ENCODE results near the gene CMBL.
"Not testable (repeated sequence)": the region's sequence is repeated elsewhere in the genome, so short reads cannot be mapped to it uniquely, and the experiment has no call there.

CMBL gene

DNA sequence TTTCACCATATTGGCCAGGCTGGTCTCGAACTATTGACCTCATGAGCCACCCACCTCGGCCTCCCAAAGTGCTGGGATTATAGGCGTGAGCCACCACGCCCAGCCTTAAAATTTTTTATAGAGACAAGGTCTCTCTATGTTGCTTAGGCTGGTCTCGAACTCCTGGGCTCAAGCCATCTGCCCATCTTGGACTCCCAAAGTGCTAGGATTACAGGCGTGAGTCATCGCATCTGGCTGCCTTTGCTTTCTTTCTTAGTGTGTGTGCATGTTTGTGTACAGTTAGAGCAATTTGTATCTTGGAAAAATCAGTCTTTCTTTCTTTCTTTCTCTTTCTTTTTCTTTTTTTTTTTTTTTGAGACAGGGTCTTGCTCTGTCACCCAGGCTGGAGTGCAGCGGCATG, 22.3 kb downstream of the CMBL start:
- not testable (repeated sequence) for H3K9me3 Mint-ChIP-seq, H3K27ac Mint-ChIP-seq, H3K27me3 Mint-ChIP-seq, H3K4me3 Mint-ChIP-seq, ATAC-seq, DNase-seq
- peaks cover 12% of the 10 kb centered on the region for H3K4me1 Mint-ChIP-seq

DNA sequence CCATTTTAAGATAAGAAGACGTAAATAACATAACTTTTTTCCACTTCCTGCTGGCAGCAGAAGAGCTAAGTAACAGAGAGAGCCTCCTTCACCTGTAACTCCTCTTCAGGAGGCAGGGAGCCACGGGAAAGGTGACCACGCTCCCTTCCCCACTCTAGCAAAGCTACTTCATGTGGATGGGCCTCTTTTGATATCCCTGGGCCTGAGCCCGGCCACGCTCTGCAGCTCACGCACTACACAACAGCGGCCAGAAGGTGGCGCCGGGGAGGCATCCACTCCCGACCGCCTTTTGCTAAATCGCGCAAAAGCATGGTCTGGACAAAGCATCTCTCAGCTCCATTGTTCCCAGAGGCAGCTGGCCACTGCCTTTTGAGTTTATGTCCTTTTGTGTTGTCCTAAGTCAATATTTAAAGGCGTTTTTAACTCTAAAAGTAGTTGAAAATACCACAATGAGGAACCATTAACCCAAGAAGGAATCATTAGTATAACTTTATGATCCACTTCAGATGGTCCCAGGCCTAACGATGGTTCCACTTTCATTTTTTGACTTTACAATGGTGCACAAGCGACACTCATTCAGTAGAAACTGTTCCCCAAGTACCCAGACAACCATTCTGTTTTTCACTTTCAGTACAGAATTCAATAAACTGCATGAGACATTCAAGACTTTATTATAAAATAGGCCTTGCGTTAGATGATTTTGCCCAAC, 23.6 kb downstream of the CMBL start:
- ATAC-seq (peak; percentile 96), DNase-seq (peak; percentile 74 to 77)
- Mint-ChIP-seq H3K4me3 (no peak overlapping the region), H3K27ac (peak overlapping the region in 1 of 2 donors; percentile 78), H3K27me3 (no peaks in the 10 kb centered on the region), H3K4me1 (peaks cover 12% of the 10 kb centered on the region), H3K9me3 (no peaks in the 10 kb centered on the region)

DNA sequence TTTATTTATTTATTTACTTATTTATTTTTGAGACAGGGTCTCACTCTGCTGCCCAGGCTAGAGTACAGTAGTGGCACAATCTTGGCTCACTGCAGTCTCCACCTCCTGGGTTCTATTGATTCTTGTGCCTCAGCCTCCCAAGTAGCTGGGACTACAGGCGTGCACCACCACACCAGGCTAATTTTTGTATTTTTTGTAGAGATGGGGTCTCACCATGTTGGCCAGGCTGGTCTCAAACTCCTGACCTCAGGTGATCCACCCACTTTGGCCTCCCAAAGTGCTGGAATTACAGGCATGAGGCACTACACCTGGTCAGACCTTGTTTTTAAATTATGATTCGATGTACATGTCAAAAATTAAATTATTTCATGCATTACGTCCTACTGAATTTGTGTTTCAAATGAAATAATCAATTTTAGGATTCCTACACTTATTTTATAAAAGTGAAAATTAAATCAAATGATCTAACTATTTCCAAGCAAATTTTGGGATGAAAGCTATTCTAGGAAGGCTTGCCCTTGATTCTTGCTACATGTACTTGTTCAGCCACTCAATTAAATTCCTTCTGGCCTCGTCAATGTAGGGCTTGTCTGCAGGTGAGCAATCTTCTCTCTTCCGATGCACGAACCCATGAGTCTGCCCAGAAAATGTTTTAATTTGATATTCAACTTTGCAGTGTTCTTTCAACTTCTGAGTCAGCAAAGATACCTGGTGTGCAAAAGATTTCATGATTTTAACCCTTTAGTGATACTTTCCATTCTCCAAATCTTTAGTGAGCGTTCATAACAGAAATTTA, 27.6 kb downstream of the CMBL start:
- H3K27me3 Mint-ChIP-seq, result peaks cover 8% of the 10 kb centered on the region
- ATAC-seq, result no peak
- H3K9me3 Mint-ChIP-seq, result no peaks in the 10 kb centered on the region
- H3K4me1 Mint-ChIP-seq, result peaks cover 14% of the 10 kb centered on the region
- H3K4me3 Mint-ChIP-seq, result no peak overlapping the region
- H3K27ac Mint-ChIP-seq, result no peak overlapping the region
- no peak for DNase-seq

DNA sequence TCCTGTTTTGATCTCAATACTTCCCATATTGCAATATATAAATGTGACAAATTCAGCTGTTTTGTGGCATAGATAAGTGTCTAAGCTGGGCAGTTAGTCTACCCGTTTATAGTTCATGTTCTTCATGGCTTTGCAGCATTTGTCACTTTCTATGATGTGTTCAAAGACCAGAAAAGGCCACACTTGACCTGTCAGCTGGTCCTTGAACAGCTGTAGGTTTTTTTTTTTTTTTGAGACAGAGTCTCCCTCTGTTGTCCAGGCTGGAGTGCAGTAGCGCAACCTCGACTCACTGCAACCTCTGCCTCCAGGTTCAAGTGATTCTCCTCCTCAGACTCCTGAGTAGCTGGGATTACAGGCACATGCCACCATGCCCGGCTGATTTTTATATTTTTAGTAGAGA, 28.4 kb downstream of the CMBL start:
- H3K4me3 Mint-ChIP-seq, result no peak overlapping the region
- H3K27me3 Mint-ChIP-seq, result peaks cover 8% of the 10 kb centered on the region
- no peak for ATAC-seq
- H3K4me1 Mint-ChIP-seq, result peaks cover 22% of the 10 kb centered on the region
- no peak for DNase-seq
- H3K27ac Mint-ChIP-seq, result no peak overlapping the region
- H3K9me3 Mint-ChIP-seq, result peaks cover 0 to 4% of the 10 kb centered on the region in 2 donors

DNA sequence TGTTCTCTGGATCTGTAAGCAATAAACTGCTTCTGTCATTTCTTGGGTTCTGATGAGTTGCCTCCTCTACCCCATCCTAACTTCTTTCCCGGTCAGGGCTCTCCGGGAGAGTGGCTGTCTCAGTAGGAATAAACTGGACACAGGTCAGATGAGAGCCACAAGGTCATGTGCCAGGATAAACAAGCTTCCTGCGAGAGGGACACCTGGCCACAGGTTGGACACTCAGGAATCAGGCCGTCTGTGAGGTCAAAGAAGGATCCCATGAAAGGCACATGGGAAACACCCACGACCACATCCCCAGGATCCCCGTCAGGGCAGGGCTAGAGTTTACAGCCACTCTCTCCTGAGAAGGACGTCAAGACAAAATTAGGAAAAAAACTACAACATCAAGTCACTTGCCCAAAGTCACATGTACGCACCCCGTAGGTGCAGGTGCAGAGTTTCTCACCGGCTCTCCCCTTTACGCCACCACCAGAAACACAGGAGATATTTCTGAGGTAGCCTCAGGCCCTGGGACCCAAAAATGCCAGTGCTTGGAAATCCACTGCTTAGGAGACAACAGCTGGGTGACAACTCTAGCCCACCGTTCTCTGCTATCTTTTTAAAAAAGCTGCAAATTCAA, 28.9 kb downstream of the CMBL start:
- Mint-ChIP-seq H3K4me3 (no peak overlapping the region), H3K27me3 (peaks cover 8% of the 10 kb centered on the region), H3K9me3 (peaks cover 0 to 10% of the 10 kb centered on the region in 2 donors), H3K4me1 (peaks cover 25% of the 10 kb centered on the region), H3K27ac (no peak overlapping the region)
- ATAC-seq (no peak), DNase-seq (no peak)

DNA sequence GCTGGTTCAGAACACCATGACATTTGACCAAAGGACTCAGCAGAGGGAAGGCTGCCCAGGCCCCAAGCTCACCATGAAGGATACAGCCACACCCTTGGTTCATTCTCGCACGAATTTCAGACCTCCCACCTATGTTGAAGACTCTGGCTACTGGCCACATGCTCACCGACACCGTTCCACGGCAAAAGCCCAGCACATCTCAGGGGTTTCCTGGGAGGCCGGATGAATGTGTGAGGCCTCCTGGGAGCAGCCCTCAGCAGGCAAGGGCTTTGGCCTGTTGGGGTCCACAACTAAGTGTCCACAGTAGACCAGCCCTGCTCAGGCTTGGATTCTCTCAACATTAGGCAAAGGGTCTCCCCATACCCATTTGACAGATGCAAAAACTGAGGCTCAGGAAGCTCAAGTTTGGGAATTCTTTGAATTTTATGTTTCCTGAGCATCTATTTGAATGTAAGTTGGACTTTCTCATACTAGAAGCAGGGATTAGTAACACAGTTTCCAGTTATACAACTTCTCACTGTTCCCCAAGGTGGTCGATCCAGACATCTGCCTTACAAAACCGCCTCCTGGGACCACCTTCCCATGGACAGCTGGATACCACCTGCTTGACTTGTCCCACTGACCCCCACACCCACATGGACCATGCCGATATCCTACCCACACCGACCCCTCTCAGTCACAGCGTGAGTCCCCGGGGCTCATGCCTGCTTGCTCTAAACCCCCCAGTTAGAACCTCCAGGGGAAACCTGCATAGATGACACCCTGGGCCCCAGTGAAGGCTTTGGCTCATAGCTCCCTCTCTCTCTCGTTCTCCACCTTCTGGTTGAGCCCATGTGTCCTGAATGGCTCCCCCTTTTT, 29.7 kb downstream of the CMBL start:
- Mint-ChIP-seq H3K27ac (no peak overlapping the region), H3K27me3 (peaks cover 8% of the 10 kb centered on the region), H3K4me3 (no peak overlapping the region), H3K9me3 (peaks cover 0 to 10% of the 10 kb centered on the region in 2 donors), H3K4me1 (peaks cover 22% of the 10 kb centered on the region)
- ATAC-seq (no peak), DNase-seq (no peak)

DNA sequence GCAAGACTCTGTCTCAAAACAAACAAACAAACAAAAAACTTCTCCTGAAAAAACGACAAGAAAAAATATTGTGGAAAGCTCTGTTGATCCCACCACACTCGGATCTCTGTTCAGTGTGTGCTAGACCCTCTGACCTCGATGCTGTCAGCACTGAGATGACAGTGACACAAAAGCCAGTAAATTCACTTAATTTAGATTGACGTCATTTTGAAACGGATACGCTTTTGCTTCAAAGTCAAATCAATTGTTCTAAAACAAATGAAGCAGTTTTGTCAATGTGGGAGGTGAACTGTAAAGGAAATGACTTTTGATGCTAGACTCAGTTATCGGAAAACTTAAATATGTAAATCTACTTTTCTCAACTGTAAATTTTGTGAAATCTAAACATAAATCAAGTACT, 31.0 kb downstream of the CMBL start:
- no peak overlapping the region for H3K4me3 Mint-ChIP-seq
- H3K27me3 Mint-ChIP-seq, result peaks cover 8% of the 10 kb centered on the region
- DNase-seq (no peak), ATAC-seq (no peak)
- H3K9me3 Mint-ChIP-seq, result peaks cover 0 to 17% of the 10 kb centered on the region in 2 donors
- H3K27ac Mint-ChIP-seq, result no peak overlapping the region
- peaks cover 32% of the 10 kb centered on the region for H3K4me1 Mint-ChIP-seq

DNA sequence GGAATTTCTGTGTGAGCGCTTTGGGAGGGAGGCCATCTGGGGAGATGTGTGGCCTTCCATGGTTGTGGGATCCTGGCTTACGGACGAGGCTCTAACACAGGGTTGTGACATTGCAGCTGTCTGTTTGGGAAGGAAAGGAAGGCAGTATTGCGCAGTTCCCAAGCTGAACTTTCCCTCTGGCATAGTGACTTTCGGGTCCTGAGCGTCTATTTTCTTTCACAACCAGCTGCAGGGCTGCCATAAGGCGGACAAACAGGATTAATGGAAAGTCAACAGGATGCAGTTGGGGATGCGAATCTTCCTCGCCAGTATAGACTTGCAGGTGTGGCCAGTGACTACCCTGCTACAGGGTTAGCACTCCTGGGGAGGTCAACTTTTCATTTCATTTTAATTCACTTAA, 31.7 kb downstream of the CMBL start:
- Mint-ChIP-seq H3K9me3 (peaks cover 0 to 17% of the 10 kb centered on the region in 2 donors), H3K4me1 (peaks cover 32% of the 10 kb centered on the region), H3K27ac (no peak overlapping the region), H3K4me3 (no peak overlapping the region), H3K27me3 (peaks cover 8% of the 10 kb centered on the region)
- ATAC-seq (no peak), DNase-seq (no peak)

DNA sequence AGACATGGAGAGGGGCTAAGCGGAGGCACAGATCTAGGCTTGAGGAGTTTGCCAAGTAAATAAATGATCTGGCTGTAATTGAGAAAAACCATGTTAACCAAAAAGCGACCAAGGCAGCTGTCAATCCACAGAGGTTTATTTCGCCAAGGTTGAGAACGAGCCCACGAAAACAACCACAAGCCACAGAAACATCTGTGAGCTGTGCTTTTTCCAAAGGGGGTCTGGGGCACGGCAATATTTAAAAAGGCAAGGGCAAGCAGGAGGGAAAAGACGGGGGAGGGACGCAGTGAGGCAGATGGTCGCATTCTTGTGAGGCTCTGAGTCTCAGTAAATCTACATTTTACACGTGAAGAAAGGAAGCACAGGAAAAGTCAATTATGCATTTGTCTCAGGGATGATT, 32.2 kb downstream of the CMBL start:
- Mint-ChIP-seq H3K27me3 (peaks cover 8% of the 10 kb centered on the region), H3K9me3 (peaks cover 0 to 17% of the 10 kb centered on the region in 2 donors), H3K4me3 (no peak overlapping the region), H3K4me1 (peaks cover 32% of the 10 kb centered on the region), H3K27ac (peak overlapping the region in 1 of 2 donors; percentile 9)
- no peak for DNase-seq
- peak; percentile 20 for ATAC-seq

DNA sequence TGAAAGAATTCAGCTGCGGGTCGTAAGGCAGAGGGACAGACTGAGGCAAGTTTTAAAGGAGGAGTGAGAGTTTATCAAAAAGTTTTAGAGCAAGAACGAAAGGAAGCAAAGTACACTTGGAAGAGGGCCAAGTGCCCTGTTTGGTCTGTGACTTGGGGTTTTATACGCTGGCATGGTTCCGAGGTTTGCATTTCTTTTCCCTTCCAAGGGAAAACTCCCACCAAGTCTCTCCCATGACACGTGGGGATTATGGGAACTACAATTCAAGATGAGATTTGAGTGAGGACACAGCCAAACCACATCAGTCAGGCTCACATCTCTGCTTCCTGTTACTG, 34.9 kb downstream of the CMBL start:
- H3K27me3 Mint-ChIP-seq, H3K4me3 Mint-ChIP-seq, ATAC-seq, DNase-seq: not testable (repeated sequence)
- H3K9me3 Mint-ChIP-seq, result peaks cover 0 to 17% of the 10 kb centered on the region in 2 donors
- peaks cover 32% of the 10 kb centered on the region for H3K4me1 Mint-ChIP-seq
- peak overlapping the region in 1 of 2 donors; percentile 57 for H3K27ac Mint-ChIP-seq

DNA sequence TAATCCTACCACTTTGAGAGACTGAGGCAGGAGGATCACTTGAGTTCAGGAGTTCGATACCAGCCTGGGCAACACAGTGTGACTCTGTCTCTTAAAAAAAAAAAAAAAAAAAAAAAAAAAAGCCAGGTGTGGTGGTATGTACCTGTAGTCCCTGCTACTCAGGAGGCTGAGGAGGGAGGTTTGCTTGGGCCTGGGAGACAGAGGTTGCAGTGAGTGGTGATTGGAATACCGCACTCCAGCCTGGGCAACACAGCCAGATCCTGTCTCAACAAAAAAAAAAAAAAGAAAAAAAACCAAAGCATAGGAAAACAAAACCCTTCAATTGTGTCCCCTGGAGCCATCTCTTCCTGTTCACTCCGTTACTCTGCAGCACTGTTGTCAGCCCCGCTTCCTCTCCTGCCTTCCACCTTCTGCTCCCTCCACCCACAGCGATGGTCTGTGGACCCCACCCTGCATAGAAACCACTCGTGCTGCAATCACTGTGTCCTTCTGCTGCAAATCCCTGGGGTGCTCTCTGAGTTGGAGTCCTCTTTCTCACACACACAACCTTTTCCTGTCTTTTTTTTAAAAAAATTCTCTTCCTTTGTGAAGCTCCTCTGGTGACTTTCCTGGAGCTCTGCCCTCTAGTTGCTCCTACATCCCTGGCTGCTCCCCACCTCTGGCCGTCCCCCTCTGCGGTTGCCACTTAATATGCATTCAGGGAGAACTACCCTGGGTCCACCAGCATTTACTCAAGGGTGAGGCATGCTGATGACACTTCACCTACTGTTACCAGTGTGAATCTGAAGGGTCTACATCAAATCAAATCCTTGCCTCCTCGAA, 35.4 kb downstream of the CMBL start:
- peaks cover 8% of the 10 kb centered on the region for H3K27me3 Mint-ChIP-seq
- H3K4me3 Mint-ChIP-seq, result no peak overlapping the region

DNA sequence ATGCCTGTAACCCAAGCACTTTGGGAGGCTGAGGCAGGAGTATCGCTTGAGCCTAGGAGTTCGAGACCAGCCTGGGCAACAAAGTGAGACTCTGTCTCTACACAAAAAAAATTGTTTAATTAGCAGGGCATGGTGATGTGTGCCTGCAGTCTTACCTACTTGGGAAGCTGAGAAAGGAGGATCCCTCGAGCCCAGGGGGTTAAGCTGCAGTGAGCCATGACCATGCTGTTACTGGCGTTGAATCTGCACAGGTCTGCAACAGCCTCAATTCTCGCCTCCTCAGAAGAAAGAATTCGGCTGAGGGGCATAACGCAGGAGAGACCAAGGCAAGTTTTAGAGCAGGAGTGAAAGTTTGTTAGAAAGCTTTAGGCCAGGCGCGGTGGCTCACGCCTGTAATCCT, 39.6 kb downstream of the CMBL start:
- no peaks in the 10 kb centered on the region for H3K27me3 Mint-ChIP-seq
- H3K4me1 Mint-ChIP-seq, result peaks cover 9% of the 10 kb centered on the region
- no peak overlapping the region for H3K27ac Mint-ChIP-seq
- H3K4me3 Mint-ChIP-seq, result no peak overlapping the region
- DNase-seq (no peak), ATAC-seq (no peak)
- peaks cover 0 to 7% of the 10 kb centered on the region in 2 donors for H3K9me3 Mint-ChIP-seq

More for the DNA sequence above, 35.4 kb downstream of the CMBL start:
- H3K9me3 Mint-ChIP-seq, result peaks cover 0 to 17% of the 10 kb centered on the region in 2 donors
- peaks cover 32% of the 10 kb centered on the region for H3K4me1 Mint-ChIP-seq
- no peak for DNase-seq
- H3K27ac Mint-ChIP-seq, result peak overlapping the region in 1 of 2 donors; percentile 57
- no peak for ATAC-seq

DNA sequence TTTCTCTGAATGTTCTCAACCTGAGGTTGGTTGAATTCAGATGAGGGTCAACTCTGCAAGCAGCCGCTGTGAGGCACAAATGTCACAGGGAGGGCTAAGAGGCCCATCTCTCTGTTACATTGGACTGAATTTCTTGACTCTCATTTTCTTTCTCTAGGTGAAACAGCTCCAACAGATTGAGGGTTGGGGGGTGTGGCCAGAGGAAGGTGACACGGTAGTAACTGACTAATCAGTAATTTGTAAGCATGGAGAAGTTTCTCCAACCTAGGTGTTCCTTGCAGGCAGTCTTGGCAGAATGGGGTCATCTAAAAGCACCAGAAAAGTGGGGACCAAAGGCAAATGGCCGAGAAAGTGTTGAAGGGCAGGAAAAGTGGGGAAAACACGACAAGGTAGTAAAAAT, 40.9 kb downstream of the CMBL start:
- H3K9me3 Mint-ChIP-seq, result no peaks in the 10 kb centered on the region
- H3K4me1 Mint-ChIP-seq, result no peaks in the 10 kb centered on the region
- H3K4me3 Mint-ChIP-seq, result no peak overlapping the region
- no peak overlapping the region for H3K27ac Mint-ChIP-seq
- ATAC-seq (no peak), DNase-seq (no peak)
- H3K27me3 Mint-ChIP-seq, result no peaks in the 10 kb centered on the region

DNA sequence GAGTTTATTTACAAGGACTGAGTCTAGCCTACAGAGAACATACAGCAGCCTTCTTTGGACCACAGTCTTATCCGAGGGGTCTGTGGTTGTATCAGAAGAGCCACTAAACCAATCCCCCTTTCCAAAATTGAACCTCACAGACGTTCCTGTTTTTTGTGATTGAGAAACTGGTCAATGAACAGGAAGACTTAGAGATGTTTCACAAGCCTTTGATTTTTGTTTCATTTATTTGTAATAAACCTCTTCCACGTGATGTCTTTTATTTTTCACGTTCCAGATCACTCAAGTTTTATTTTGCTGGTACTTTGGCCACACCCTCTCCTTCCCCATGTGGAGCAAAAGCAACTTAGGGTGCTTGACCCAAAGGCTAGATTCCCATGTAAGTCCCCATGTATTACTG, 41.6 kb downstream of the CMBL start:
- no peak for DNase-seq
- Mint-ChIP-seq H3K27ac (no peak overlapping the region), H3K4me3 (no peak overlapping the region), H3K9me3 (no peaks in the 10 kb centered on the region), H3K27me3 (no peaks in the 10 kb centered on the region), H3K4me1 (no peaks in the 10 kb centered on the region)
- no peak for ATAC-seq

Data from stimulated activated naive CD8-positive, alpha-beta T cell treated with anti-CD3 and anti-CD28 coated beads, Interleukin-15, amount 100 ng/mL, for 72 hours (primary cell).